ENCODE measurements around the gene CADM1. TPM values are rescaled to one million over a fixed set of nuclear protein-coding genes. Genes with fewer than 3 reads are reported as not detected.

CADM1 gene
- total and polyA plus RNA-seq, 10 of the 15 experiments (the other 5 are each of a cell fraction or from before 2014, with no cell fraction given): 0.03 to 0.48 (median 0.15) TPM; not detected in 3

DNA sequence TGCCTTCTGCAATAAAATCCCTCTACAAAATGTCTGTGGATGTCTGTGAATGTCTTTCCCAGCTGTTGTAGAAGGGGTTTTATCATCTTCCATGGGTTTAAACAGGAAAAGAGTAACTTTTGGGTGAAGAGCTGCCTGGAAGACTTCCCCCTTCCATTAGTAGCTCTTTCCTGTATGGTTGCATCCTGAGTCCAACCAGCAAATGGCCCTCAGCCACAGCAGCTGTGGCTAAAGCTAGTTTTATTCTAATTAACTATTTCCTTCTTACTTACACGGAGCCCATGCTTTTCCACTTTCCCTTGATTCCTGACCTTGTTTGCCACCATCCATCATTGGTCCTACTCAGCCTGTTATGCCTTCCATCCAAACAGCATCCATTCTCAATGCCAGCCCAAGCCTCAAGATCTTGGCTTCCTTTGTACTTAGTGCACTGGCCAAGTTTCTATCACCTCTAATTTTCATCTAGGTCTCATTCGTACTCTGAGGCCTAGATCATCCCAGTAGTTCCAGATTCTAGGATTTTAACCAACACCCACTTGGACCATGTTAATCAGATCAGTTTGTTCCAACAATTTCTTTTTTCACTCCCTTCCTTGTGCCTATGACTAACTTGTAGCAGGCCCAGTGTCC, 41.5 kb upstream of the CADM1 start:
- SMC1A ChIA-PET (ENCODE audit: uncharacterized antibody, unreplicated experiment): no interaction called here
- no peak for TF ChIP-seq MTA2 (IDR thresholded peaks at IDR 0.05; ENCODE audit: low read depth)
- TF ChIP-seq CHD4 (IDR thresholded peaks at IDR 0.05): no peak
- TF ChIP-seq, protein P1, sequence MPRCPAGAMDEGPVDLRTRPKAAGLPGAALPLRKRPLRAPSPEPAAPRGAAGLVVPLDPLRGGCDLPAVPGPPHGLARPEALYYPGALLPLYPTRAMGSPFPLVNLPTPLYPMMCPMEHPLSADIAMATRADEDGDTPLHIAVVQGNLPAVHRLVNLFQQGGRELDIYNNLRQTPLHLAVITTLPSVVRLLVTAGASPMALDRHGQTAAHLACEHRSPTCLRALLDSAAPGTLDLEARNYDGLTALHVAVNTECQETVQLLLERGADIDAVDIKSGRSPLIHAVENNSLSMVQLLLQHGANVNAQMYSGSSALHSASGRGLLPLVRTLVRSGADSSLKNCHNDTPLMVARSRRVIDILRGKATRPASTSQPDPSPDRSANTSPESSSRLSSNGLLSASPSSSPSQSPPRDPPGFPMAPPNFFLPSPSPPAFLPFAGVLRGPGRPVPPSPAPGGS (IDR thresholded peaks at IDR 0.05; ENCODE audit: borderline replicate concordance, insufficient read depth, low read depth, low read length, poor library complexity, severe bottlenecking): no peak
- TF ChIP-seq MEF2B (IDR thresholded peaks at IDR 0.05; ENCODE audit: partially characterized antibody, poor library complexity, severe bottlenecking): no peak
- no peak for TF ChIP-seq ZNF384 (IDR thresholded peaks at IDR 0.05; ENCODE audit: borderline replicate concordance, low read depth, low read length)
- TF ChIP-seq, protein P2, sequence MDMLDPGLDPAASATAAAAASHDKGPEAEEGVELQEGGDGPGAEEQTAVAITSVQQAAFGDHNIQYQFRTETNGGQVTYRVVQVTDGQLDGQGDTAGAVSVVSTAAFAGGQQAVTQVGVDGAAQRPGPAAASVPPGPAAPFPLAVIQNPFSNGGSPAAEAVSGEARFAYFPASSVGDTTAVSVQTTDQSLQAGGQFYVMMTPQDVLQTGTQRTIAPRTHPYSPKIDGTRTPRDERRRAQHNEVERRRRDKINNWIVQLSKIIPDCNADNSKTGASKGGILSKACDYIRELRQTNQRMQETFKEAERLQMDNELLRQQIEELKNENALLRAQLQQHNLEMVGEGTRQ (IDR thresholded peaks at IDR 0.05; ENCODE audit: borderline replicate concordance, low read depth, low read length): no peak
- no peak for TF ChIP-seq NFYA (IDR thresholded peaks at IDR 0.05; ENCODE audit: borderline replicate concordance, low read depth, low read length)
- no peak for TF ChIP-seq ESRRA (IDR thresholded peaks at IDR 0.05; ENCODE audit: low read length)
- no peak for TF ChIP-seq KAT2A (conservative IDR thresholded peaks at IDR 0.05; ENCODE audit: control insufficient read depth, low read depth, low read length)
- TF ChIP-seq ZNF207 (IDR thresholded peaks at IDR 0.05; ENCODE audit: borderline replicate concordance): no peak
- TF ChIP-seq, protein P3, sequence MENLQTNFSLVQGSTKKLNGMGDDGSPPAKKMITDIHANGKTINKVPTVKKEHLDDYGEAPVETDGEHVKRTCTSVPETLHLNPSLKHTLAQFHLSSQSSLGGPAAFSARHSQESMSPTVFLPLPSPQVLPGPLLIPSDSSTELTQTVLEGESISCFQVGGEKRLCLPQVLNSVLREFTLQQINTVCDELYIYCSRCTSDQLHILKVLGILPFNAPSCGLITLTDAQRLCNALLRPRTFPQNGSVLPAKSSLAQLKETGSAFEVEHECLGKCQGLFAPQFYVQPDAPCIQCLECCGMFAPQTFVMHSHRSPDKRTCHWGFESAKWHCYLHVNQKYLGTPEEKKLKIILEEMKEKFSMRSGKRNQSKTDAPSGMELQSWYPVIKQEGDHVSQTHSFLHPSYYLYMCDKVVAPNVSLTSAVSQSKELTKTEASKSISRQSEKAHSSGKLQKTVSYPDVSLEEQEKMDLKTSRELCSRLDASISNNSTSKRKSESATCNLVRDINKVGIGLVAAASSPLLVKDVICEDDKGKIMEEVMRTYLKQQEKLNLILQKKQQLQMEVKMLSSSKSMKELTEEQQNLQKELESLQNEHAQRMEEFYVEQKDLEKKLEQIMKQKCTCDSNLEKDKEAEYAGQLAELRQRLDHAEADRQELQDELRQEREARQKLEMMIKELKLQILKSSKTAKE (IDR thresholded peaks at IDR 0.05; ENCODE audit: low read depth, poor library complexity, severe bottlenecking): no peak
- TF ChIP-seq GATAD2B (conservative IDR thresholded peaks at IDR 0.05; ENCODE audit: low read depth): no peak
- TF ChIP-seq FOS (IDR thresholded peaks at IDR 0.05; ENCODE audit: borderline replicate concordance, extremely low read depth, insufficient read length): no peak
- no peak for TF ChIP-seq EZH2 (IDR thresholded peaks at IDR 0.05; ENCODE audit: borderline replicate concordance, control insufficient read depth, low read depth, low read length)
- no peak for TF ChIP-seq HCFC1 (IDR thresholded peaks at IDR 0.05; ENCODE audit: low read length)
- no peak for TF ChIP-seq POLR2AphosphoS2 (IDR thresholded peaks at IDR 0.05; ENCODE audit: low read depth, low read length)
- CTCF ChIA-PET: interaction anchor here (0.6 kb wide), 1 partner anchor 12 kb away, joined by 3 read pairs; no protein-coding TSS in a partner anchor
- Histone ChIP-seq H3K27ac (ENCODE audit: control insufficient read depth, insufficient read depth) (no peak overlapping the region), H3K4me2 (ENCODE audit: control insufficient read depth, insufficient read depth) (no peak overlapping the region), H3K9ac (ENCODE audit: control insufficient read depth, insufficient read depth, low read length) (no peak overlapping the region), H4K20me1 (ENCODE audit: control insufficient read depth, insufficient read depth) (no peaks in the 10 kb centered on the region), H3K4me1 (ENCODE audit: control insufficient read depth, insufficient read depth, low read length) (no peaks in the 10 kb centered on the region), H3K9me3 (replicated peaks; ENCODE audit: control insufficient read depth, insufficient read depth, low read length) (no peaks in the 10 kb centered on the region), H3K79me2 (ENCODE audit: control insufficient read depth, insufficient read depth, low read length) (no peaks in the 10 kb centered on the region), H3K4me3 (no peak overlapping the region), H2AFZ (ENCODE audit: control insufficient read depth, low read depth, low read length) (no peak overlapping the region), H3K36me3 (ENCODE audit: control insufficient read depth in 2 of 2, insufficient read depth in 2 of 2, low read length in 1 of 2) (no peaks in the 10 kb centered on the region), H3K27me3 (replicated peaks in 1 of 2; ENCODE audit: control insufficient read depth in 2 of 2, insufficient read depth in 2 of 2, low read length in 1 of 2) (no peaks in the 10 kb centered on the region)
- FAIRE-seq (no peak), DNase-seq (ENCODE audit: low read depth, low spot score) (no peak), ATAC-seq (no peak)
- POLR2A ChIA-PET: no interaction called here
- no TSS peak for BruUV-seq (replicated peaks)
- in situ Hi-C loops (cut with MboI): no loop called here
- 2% methylated on average over 2 of the region's 2 CpGs for WGBS (ENCODE audit: insufficient coverage, insufficient replicate concordance, low lambda C conversion rate, missing lambda C conversion rate)
- intact Hi-C loops (cut with micrococcal nuclease; ENCODE audit: unreplicated experiment): no loop called here
- RAD21 ChIA-PET (ENCODE audit: unreplicated experiment): no interaction called here
